H9 (cell line): ENCODE results near the gene AKR1D1. TPM values are rescaled to one million over a fixed set of nuclear protein-coding genes. Genes with fewer than 3 reads are reported as not detected.

ENCODE experiments used
- DNase-seq: peaks from one replicate; pipeline ENCODE4 v3.0.0-alpha.2; 2017
- H2AFZ ChIP-seq: one replicate; pipeline ENCODE4 v1.6.1; 2013; ENCODE audit warnings: mild to moderate bottlenecking, low read length, control low read depth, moderate library complexity
- H2AK5ac ChIP-seq: 2 replicates; pipeline ENCODE4 v1.6.1; 2013; ENCODE audit warnings: low read length, control low read depth, mixed read lengths; ENCODE audit not compliant: insufficient read length
- H2BK120ac ChIP-seq: one replicate; pipeline ENCODE4 v1.6.1; 2013; ENCODE audit warnings: low read depth, mild to moderate bottlenecking, low read length, control low read depth, inconsistent platforms; ENCODE audit not compliant: poor library complexity, severe bottlenecking
- H2BK12ac ChIP-seq: 2 replicates; pipeline ENCODE4 v1.6.1; 2013; ENCODE audit warnings: low read length, control low read depth, mixed read lengths, low read depth; ENCODE audit not compliant: insufficient read length
- H2BK15ac ChIP-seq: 2 replicates; pipeline ENCODE4 v1.6.1; 2013; ENCODE audit warnings: low read depth, low read length, control low read depth
- H2BK20ac ChIP-seq: one replicate; pipeline ENCODE4 v1.6.1; 2013; ENCODE audit warnings: low read depth, mild to moderate bottlenecking, low read length, control low read depth, inconsistent platforms; ENCODE audit not compliant: poor library complexity, severe bottlenecking
- H2BK5ac ChIP-seq: 2 replicates; pipeline ENCODE4 v1.6.1; 2013; ENCODE audit warnings: low read length, control low read depth, mixed read lengths; ENCODE audit not compliant: insufficient read length
- H3K14ac ChIP-seq: 2 replicates; pipeline ENCODE4 v1.6.1; 2013; ENCODE audit warnings: low read length, control low read depth; ENCODE audit not compliant: insufficient read depth
- H3K18ac ChIP-seq: 2 replicates; pipeline ENCODE4 v1.6.1; 2013; ENCODE audit warnings: low read depth, mild to moderate bottlenecking, mixed read lengths, low read length, control low read depth; ENCODE audit not compliant: insufficient read length
- H3K23ac ChIP-seq: 2 replicates; pipeline ENCODE4 v1.6.1; 2013; ENCODE audit warnings: low read length, control low read depth, mixed read lengths, low read depth; ENCODE audit not compliant: insufficient read length
- H3K23me2 ChIP-seq: 2 replicates; pipeline ENCODE4 v1.6.1; 2013; ENCODE audit warnings: low read depth, mild to moderate bottlenecking, mixed read lengths, low read length, control low read depth; ENCODE audit not compliant: insufficient read length, poor library complexity, severe bottlenecking
- H3K27ac ChIP-seq: 2 replicates; pipeline ENCODE4 v1.5.1; 2013; ENCODE audit warnings: low read length, control low read depth, mixed read lengths, low read depth; ENCODE audit not compliant: insufficient read length
- H3K27me3 ChIP-seq: 2 replicates; pipeline ENCODE4 v1.6.1; 2013; ENCODE audit warnings: low read length, control low read depth, inconsistent platforms; ENCODE audit not compliant: insufficient read depth
- H3K4ac ChIP-seq: 2 replicates; pipeline ENCODE4 v1.6.1; 2013; ENCODE audit warnings: low read depth, mild to moderate bottlenecking, control low read depth, inconsistent platforms, low read length, moderate library complexity
- H3K4me1 ChIP-seq: 2 replicates; pipeline ENCODE4 v1.6.1; 2013; ENCODE audit warnings: low read length, control low read depth, inconsistent platforms; ENCODE audit not compliant: insufficient read depth
- H3K4me2 ChIP-seq: 2 replicates; pipeline ENCODE4 v1.6.1; 2013; ENCODE audit warnings: low read length, control low read depth, mixed read lengths; ENCODE audit not compliant: insufficient read length, insufficient read depth
- H3K56ac ChIP-seq: 2 replicates; pipeline ENCODE4 v1.6.1; 2013; ENCODE audit warnings: low read depth, mild to moderate bottlenecking, mixed read lengths, low read length, control low read depth; ENCODE audit not compliant: insufficient read length
- H3K79me1 ChIP-seq: 2 replicates; pipeline ENCODE4 v1.6.1; 2013; ENCODE audit warnings: low read depth, mild to moderate bottlenecking, moderate library complexity, low read length, control low read depth, inconsistent platforms; ENCODE audit not compliant: insufficient read depth, poor library complexity, severe bottlenecking
- H3K79me2 ChIP-seq: 2 replicates; pipeline ENCODE4 v1.6.1; 2013; ENCODE audit warnings: low read length, control low read depth, inconsistent platforms; ENCODE audit not compliant: insufficient read depth
- H3K9ac ChIP-seq: 2 replicates; pipeline ENCODE4 v1.6.1; 2013; ENCODE audit warnings: low read length, control low read depth, mixed read lengths; ENCODE audit not compliant: insufficient read length; ENCODE audit errors: extremely low read depth
- H3K9me3 ChIP-seq: one replicate; pipeline ENCODE4 v1.6.1; 2013; ENCODE audit warnings: low read depth, low read length, inconsistent platforms; ENCODE audit not compliant: control insufficient read depth
- H3T11ph ChIP-seq: one replicate; pipeline ENCODE4 v1.6.1; 2013; ENCODE audit warnings: mild to moderate bottlenecking, low read length, control low read depth, inconsistent platforms
- H4K20me1 ChIP-seq: one replicate; pipeline ENCODE4 v1.6.1; 2013; ENCODE audit not compliant: control insufficient read depth, insufficient read length, insufficient read depth
- H4K5ac ChIP-seq: 2 replicates; pipeline ENCODE4 v1.6.1; 2013; ENCODE audit warnings: low read depth, mild to moderate bottlenecking, mixed read lengths, low read length, control low read depth; ENCODE audit not compliant: insufficient read length
- H4K8ac ChIP-seq: replicated peaks from 2 replicates; pipeline ENCODE4 v1.6.1; 2013; ENCODE audit warnings: low read length, control low read depth, mixed read lengths, low read depth; ENCODE audit not compliant: insufficient read length
- H4K91ac ChIP-seq: 2 replicates; pipeline ENCODE4 v1.6.1; 2013; ENCODE audit warnings: low read depth, mild to moderate bottlenecking, moderate library complexity, mixed read lengths, low read length, control low read depth; ENCODE audit not compliant: insufficient read length
- H3K27ac Mint-ChIP-seq, 3 experiments: 2 replicates in 2 of 3; 3 replicates in 1 of 3; pipeline ENCODE4 v1.8.0; 2020 to 2021; ENCODE audit warnings: mixed read lengths in 3 of 3, mild to moderate bottlenecking in 1 of 3, moderate library complexity in 1 of 3
- H3K27me3 Mint-ChIP-seq: 2 replicates; pipeline ENCODE4 v1.8.0; 2021; ENCODE audit warnings: low read depth, mild to moderate bottlenecking, moderate library complexity, mixed read lengths
- H3K36me3 Mint-ChIP-seq, 3 experiments: 2 replicates in 2 of 3; 3 replicates in 1 of 3; pipeline ENCODE4 v1.8.0; 2020 to 2021; ENCODE audit warnings: low read depth in 3 of 3, mixed read lengths in 3 of 3; ENCODE audit not compliant: insufficient read depth in 1 of 3
- H3K4me1 Mint-ChIP-seq, 2 experiments: 2 replicates each; pipeline ENCODE4 v1.8.0; 2020; ENCODE audit warnings: mixed read lengths in 2 of 2
- H3K4me3 Mint-ChIP-seq, 2 experiments: 2 replicates in 1 of 2; 3 replicates in 1 of 2; pipeline ENCODE4 v1.8.0; 2020 to 2021; ENCODE audit warnings: mild to moderate bottlenecking in 2 of 2, mixed read lengths in 2 of 2, moderate library complexity in 1 of 2
- H3K9me3 Mint-ChIP-seq, 2 experiments: 2 replicates in 1 of 2; 3 replicates in 1 of 2; pipeline ENCODE4 v1.8.0; 2020; ENCODE audit warnings: mild to moderate bottlenecking in 2 of 2, mixed read lengths in 2 of 2, moderate library complexity in 1 of 2
- total RNA-seq: library from RNA; stranded (reverse); gene quantifications from 2 replicates; pipeline ENCODE4 v1.2.1, GENCODE V29; 2021
- TF ChIP-seq, protein P1 (sequence below): fragments of 200-600 bp; sonication (generic); conservative IDR thresholded peaks from 3 replicates; pipeline ENCODE4 v1.8.0; 2021; ENCODE audit warnings: antibody characterized with exemption, mild to moderate bottlenecking

The AKR1D1 gene
- total RNA-seq, 1 experiment from 2014 or later, result 0.31 TPM

- no peaks in the 10 kb centered on the region for H3K9me3 ChIP-seq
- H3K27me3 ChIP-seq, result no peaks in the 10 kb centered on the region
- H3K23me2 ChIP-seq, result no peaks in the 10 kb centered on the region
- H2BK20ac ChIP-seq, result no peak overlapping the region
- no peak overlapping the region for H3K23ac ChIP-seq
- no peak overlapping the region for H2AFZ ChIP-seq
- no peak overlapping the region for H2BK15ac ChIP-seq
- H2BK12ac ChIP-seq, result no peak overlapping the region
- H3K79me2 ChIP-seq, result no peaks in the 10 kb centered on the region
- H2BK5ac ChIP-seq, result no peak overlapping the region
- TF ChIP-seq, protein P1, sequence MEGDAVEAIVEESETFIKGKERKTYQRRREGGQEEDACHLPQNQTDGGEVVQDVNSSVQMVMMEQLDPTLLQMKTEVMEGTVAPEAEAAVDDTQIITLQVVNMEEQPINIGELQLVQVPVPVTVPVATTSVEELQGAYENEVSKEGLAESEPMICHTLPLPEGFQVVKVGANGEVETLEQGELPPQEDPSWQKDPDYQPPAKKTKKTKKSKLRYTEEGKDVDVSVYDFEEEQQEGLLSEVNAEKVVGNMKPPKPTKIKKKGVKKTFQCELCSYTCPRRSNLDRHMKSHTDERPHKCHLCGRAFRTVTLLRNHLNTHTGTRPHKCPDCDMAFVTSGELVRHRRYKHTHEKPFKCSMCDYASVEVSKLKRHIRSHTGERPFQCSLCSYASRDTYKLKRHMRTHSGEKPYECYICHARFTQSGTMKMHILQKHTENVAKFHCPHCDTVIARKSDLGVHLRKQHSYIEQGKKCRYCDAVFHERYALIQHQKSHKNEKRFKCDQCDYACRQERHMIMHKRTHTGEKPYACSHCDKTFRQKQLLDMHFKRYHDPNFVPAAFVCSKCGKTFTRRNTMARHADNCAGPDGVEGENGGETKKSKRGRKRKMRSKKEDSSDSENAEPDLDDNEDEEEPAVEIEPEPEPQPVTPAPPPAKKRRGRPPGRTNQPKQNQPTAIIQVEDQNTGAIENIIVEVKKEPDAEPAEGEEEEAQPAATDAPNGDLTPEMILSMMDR, result no peak
- H4K8ac ChIP-seq, result no peak overlapping the region
- no peaks in the 10 kb centered on the region for H3K4me1 ChIP-seq
- H3K56ac ChIP-seq, result no peak overlapping the region
- Mint-ChIP-seq H3K4me3 (no peak overlapping the region), H3K4me1 (peaks cover 6 to 8% of the 10 kb centered on the region in 2 experiments), H3K36me3 (peaks cover 0 to 4% (median 2%) of the 10 kb centered on the region in 3 experiments; a peak in 2 of 7 replicates), H3K9me3 (no peaks in the 10 kb centered on the region; a peak in 1 of 5 replicates), H3K27ac (no peak overlapping the region), H3K27me3 (no peaks in the 10 kb centered on the region; the same call in 1 of the 2 replicates)
- DNase-seq, result no peak
- no peak overlapping the region for H3K4me2 ChIP-seq
- H3K9ac ChIP-seq, result no peak overlapping the region
- no peaks in the 10 kb centered on the region for H3K79me1 ChIP-seq
- no peak overlapping the region for H3T11ph ChIP-seq
- no peak overlapping the region for H4K91ac ChIP-seq
- H3K4ac ChIP-seq, result no peak overlapping the region
- no peak overlapping the region for H4K5ac ChIP-seq
- no peak overlapping the region for H2BK120ac ChIP-seq
- no peak overlapping the region for H3K14ac ChIP-seq
- H3K27ac ChIP-seq, result no peak overlapping the region
- no peak overlapping the region for H3K18ac ChIP-seq
- H4K20me1 ChIP-seq, result no peaks in the 10 kb centered on the region
- H2AK5ac ChIP-seq, result no peak overlapping the region
Measured at GRCh38 chr7:138142583-138143201, 66.4 kb downstream of the AKR1D1 start.
